ENCODE measurements around the gene EBF4.

EBF4 gene

DNA sequence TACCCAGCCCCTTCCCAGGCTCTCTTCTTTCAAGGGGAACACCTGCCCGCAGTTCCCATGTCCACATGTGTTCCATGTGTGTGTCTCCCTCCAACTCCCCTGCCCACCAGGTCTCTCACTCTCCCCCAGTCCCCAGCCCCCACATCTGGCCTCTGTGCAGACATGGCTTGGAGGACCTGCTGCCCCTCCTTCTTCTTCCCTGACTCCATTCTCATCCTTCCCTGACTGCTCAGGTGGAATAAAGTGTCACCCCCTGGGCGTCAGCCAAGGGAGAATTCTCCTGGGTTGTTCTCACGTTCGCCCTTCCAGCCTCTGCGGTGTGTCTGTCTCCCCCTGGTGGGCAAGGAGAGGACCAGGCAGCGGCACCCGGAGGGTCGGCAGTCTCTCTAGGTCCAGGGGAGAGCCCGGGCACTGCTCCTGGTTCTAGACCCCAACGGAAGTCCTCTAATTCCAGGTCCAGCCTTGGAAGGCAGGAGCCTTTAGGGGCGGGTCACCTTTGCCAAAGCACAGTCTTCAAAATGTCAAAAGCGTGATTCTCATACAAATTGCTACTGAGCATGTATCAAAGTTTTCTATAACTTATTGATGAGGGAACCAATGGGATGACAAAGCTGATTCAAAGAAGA lies 50.5 kb downstream of the EBF4 start:
- H3K4me3 ChIP-seq (ENCODE audit: low read length) = no peak overlapping the region

GRCh38 chr20:2745060-2745910 lies 52.7 kb downstream of the EBF4 start:
- H3K4me3 ChIP-seq (ENCODE audit: low read length) = no peak overlapping the region
- no peaks in the 10 kb centered on the region for H3K36me3 ChIP-seq (ENCODE audit: control insufficient read depth, insufficient read depth, low read length)
- no peaks in the 10 kb centered on the region for H3K9me3 ChIP-seq (ENCODE audit: control insufficient read depth, insufficient read depth, low read length)
- H3K4me1 ChIP-seq (ENCODE audit: control insufficient read depth, insufficient read depth, low read length) = peaks cover 19% of the 10 kb centered on the region
- peaks cover 30% of the 10 kb centered on the region for H3K27me3 ChIP-seq (ENCODE audit: control insufficient read depth, insufficient read depth, low read length)
- H3K27ac ChIP-seq (ENCODE audit: low read length) = no peak overlapping the region
- DNase-seq (ENCODE audit: low read depth, low spot score) = no peak
- WGBS (ENCODE audit: insufficient coverage, insufficient read length) = no CpG with 5 or more reads among the region's 12 CpGs

More for the DNA sequence above, 50.5 kb downstream of the EBF4 start:
- no CpG with 5 or more reads among the region's 12 CpGs for WGBS (ENCODE audit: insufficient coverage, insufficient read length)
- Histone ChIP-seq H3K36me3 (ENCODE audit: control insufficient read depth, insufficient read depth, low read length) (no peaks in the 10 kb centered on the region), H3K27ac (ENCODE audit: low read length) (no peak overlapping the region), H3K27me3 (ENCODE audit: control insufficient read depth, insufficient read depth, low read length) (peaks cover 9% of the 10 kb centered on the region; the same call in 1 of the 2 replicates), H3K9me3 (ENCODE audit: control insufficient read depth, insufficient read depth, low read length) (no peaks in the 10 kb centered on the region), H3K4me1 (ENCODE audit: control insufficient read depth, insufficient read depth, low read length) (peaks cover 12% of the 10 kb centered on the region)
- no peak for DNase-seq (ENCODE audit: low read depth, low spot score)

DNA sequence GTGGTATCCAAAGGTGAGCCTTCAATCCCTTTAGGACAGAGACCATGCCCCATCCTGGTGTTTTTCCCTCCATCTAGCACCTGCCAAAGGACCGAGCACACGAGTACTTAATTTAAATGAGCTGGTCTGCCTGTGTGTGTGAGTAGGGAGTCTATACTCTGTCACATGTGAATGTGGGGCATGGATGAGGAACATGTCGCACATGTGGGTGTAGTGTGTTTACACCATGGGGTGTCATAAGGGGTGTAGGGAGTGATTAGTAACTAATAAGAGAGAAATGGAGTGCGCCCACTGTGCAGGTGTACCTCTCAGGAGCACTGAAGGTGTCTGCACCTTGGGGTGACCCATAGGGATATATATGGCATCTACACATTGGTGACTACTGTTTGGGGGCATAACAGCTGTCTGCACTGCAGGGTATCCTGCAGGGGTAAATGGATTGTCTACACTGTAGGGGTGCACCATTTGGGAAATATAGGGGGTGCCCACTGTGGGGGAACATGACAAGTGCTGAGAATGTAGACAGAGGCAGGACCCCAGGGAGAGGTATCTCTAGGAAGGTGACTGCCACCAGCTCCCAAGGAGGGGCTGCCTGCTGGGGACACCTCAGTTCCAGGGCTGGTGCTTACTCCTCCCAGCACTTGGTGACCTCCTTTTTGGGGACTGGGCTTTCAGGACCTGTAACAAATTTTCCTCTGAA lies 53.5 kb downstream of the EBF4 start:
- no CpG with 5 or more reads among the region's 4 CpGs for WGBS (ENCODE audit: insufficient coverage, insufficient read length)
- H3K27ac ChIP-seq (ENCODE audit: low read length) = no peak overlapping the region
- H3K9me3 ChIP-seq (ENCODE audit: control insufficient read depth, insufficient read depth, low read length) = no peaks in the 10 kb centered on the region
- H3K36me3 ChIP-seq (ENCODE audit: control insufficient read depth, insufficient read depth, low read length) = no peaks in the 10 kb centered on the region
- H3K4me1 ChIP-seq (ENCODE audit: control insufficient read depth, insufficient read depth, low read length) = peaks cover 19% of the 10 kb centered on the region
- peaks cover 38% of the 10 kb centered on the region for H3K27me3 ChIP-seq (ENCODE audit: control insufficient read depth, insufficient read depth, low read length)
- no peak for DNase-seq (ENCODE audit: low read depth, low spot score)
- H3K4me3 ChIP-seq (ENCODE audit: low read length) = no peak overlapping the region

- H3K27me3 ChIP-seq (ENCODE audit: control insufficient read depth, insufficient read depth, low read length) = peaks cover 42% of the 10 kb centered on the region
- no peak overlapping the region for H3K27ac ChIP-seq (ENCODE audit: low read length)
- no peaks in the 10 kb centered on the region for H3K9me3 ChIP-seq (ENCODE audit: control insufficient read depth, insufficient read depth, low read length)
- peaks cover 21% of the 10 kb centered on the region for H3K4me1 ChIP-seq (ENCODE audit: control insufficient read depth, insufficient read depth, low read length)
- no CpG with 5 or more reads among the region's 8 CpGs for WGBS (ENCODE audit: insufficient coverage, insufficient read length)
- no peaks in the 10 kb centered on the region for H3K36me3 ChIP-seq (ENCODE audit: control insufficient read depth, insufficient read depth, low read length)
- H3K4me3 ChIP-seq (ENCODE audit: low read length) = no peak overlapping the region
- no peak for DNase-seq (ENCODE audit: low read depth, low spot score)
Measured at GRCh38 chr20:2746636-2747265, 54.2 kb downstream of the EBF4 start.

DNA sequence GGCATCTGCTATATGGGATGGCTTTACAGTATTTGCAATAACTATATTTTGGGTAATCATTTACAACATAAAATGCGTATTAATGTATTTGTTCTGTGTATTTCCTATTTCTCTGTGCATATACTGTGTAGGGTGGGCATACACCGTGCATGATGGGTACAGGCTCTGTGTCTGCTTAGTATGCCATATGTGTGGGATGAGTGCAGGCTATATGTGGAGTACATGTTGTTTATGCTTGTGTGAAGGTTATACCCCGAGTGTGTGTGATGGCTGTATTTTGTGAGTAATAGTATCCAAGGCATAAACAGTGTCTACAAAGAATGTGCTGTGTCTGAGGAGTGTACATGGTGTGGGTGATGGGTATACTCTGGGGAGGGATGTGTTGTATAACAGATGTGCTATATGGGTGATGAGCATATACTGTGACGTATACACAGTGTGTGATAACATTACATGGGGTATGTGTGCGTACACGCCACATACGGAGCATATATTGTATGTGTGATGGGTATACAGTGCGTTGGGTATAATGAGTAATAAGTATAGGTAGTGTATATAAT lies 55.2 kb downstream of the EBF4 start:
- H3K36me3 ChIP-seq (ENCODE audit: control insufficient read depth, insufficient read depth, low read length) = no peaks in the 10 kb centered on the region; the same call in 1 of the 2 replicates
- H3K4me1 ChIP-seq (ENCODE audit: control insufficient read depth, insufficient read depth, low read length) = peaks cover 21% of the 10 kb centered on the region
- no peaks in the 10 kb centered on the region for H3K9me3 ChIP-seq (ENCODE audit: control insufficient read depth, insufficient read depth, low read length)
- H3K27ac ChIP-seq (ENCODE audit: low read length) = no peak overlapping the region
- 100% methylated on average over 3 of the region's 8 CpGs for WGBS (ENCODE audit: insufficient coverage, insufficient read length)
- H3K27me3 ChIP-seq (ENCODE audit: control insufficient read depth, insufficient read depth, low read length) = peaks cover 41% of the 10 kb centered on the region
- H3K4me3 ChIP-seq (ENCODE audit: low read length) = no peak overlapping the region
- DNase-seq (ENCODE audit: low read depth, low spot score) = no peak

GRCh38 chr20:2748551-2749342 lies 56.2 kb downstream of the EBF4 start:
- Histone ChIP-seq H3K27ac (ENCODE audit: low read length) (no peak overlapping the region), H3K4me3 (ENCODE audit: low read length) (no peak overlapping the region), H3K9me3 (ENCODE audit: control insufficient read depth, insufficient read depth, low read length) (no peaks in the 10 kb centered on the region), H3K27me3 (ENCODE audit: control insufficient read depth, insufficient read depth, low read length) (peaks cover 47% of the 10 kb centered on the region), H3K4me1 (ENCODE audit: control insufficient read depth, insufficient read depth, low read length) (peaks cover 19% of the 10 kb centered on the region), H3K36me3 (ENCODE audit: control insufficient read depth, insufficient read depth, low read length) (no peaks in the 10 kb centered on the region; the same call in 1 of the 2 replicates)
- WGBS (ENCODE audit: insufficient coverage, insufficient read length) = no CpG with 5 or more reads among the region's 10 CpGs
- DNase-seq (ENCODE audit: low read depth, low spot score) = no peak

GRCh38 chr20:2749343-2749950 lies 56.9 kb downstream of the EBF4 start:
- Histone ChIP-seq H3K36me3 (ENCODE audit: control insufficient read depth, insufficient read depth, low read length) (no peaks in the 10 kb centered on the region; the same call in 1 of the 2 replicates), H3K27ac (ENCODE audit: low read length) (no peak overlapping the region), H3K27me3 (ENCODE audit: control insufficient read depth, insufficient read depth, low read length) (peaks cover 47% of the 10 kb centered on the region), H3K9me3 (ENCODE audit: control insufficient read depth, insufficient read depth, low read length) (no peaks in the 10 kb centered on the region), H3K4me1 (ENCODE audit: control insufficient read depth, insufficient read depth, low read length) (peaks cover 19% of the 10 kb centered on the region), H3K4me3 (ENCODE audit: low read length) (peak overlapping the region; percentile 7; the same call in 1 of the 2 replicates)
- WGBS (ENCODE audit: insufficient coverage, insufficient read length) = no CpG with 5 or more reads among the region's 49 CpGs
- DNase-seq (ENCODE audit: low read depth, low spot score) = no peak

DNA sequence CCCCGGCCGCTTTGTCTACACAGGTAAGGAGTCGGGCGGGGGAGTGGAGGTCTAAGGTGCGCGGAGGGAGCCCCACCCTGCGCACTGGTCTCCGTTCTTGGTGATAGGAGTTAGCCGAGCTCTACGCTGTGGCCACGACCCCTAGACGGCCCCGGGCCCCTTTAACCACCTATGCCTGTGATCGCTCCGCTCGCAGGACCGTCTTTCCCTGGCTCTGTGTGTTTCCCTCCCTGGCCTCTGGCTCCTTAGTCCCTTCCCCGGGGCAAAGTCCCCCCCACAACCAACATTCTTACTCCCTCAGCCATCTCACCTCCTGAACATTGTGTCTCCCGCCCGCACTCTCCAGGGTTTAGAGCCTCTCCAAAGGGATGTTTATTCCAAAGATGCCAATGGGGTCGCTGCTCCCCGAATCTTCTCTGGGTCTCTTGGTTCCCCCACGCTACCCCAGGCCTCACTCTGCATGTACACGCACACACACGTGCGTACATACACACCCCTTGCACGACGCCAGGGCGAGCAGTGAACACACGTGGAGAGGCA lies 57.4 kb downstream of the EBF4 start:
- Histone ChIP-seq H3K4me1 (ENCODE audit: control insufficient read depth, insufficient read depth, low read length) (peaks cover 19% of the 10 kb centered on the region), H3K27ac (ENCODE audit: low read length) (no peak overlapping the region), H3K9me3 (ENCODE audit: control insufficient read depth, insufficient read depth, low read length) (no peaks in the 10 kb centered on the region), H3K36me3 (ENCODE audit: control insufficient read depth, insufficient read depth, low read length) (no peaks in the 10 kb centered on the region; the same call in 1 of the 2 replicates), H3K27me3 (ENCODE audit: control insufficient read depth, insufficient read depth, low read length) (peaks cover 47% of the 10 kb centered on the region), H3K4me3 (ENCODE audit: low read length) (peak overlapping the region; percentile 31; the same call in 1 of the 2 replicates)
- no CpG with 5 or more reads among the region's 30 CpGs for WGBS (ENCODE audit: insufficient coverage, insufficient read length)
- no peak for DNase-seq (ENCODE audit: low read depth, low spot score)

Measured in iPS DF 6.9 (cell line).